ENCODE results near the gene KCNIP1. TPM values are rescaled to one million over a fixed set of nuclear protein-coding genes. Genes with fewer than 3 reads are reported as not detected.

KCNIP1 gene
- total RNA-seq, 1 experiment from 2014 or later, result not detected

DNA sequence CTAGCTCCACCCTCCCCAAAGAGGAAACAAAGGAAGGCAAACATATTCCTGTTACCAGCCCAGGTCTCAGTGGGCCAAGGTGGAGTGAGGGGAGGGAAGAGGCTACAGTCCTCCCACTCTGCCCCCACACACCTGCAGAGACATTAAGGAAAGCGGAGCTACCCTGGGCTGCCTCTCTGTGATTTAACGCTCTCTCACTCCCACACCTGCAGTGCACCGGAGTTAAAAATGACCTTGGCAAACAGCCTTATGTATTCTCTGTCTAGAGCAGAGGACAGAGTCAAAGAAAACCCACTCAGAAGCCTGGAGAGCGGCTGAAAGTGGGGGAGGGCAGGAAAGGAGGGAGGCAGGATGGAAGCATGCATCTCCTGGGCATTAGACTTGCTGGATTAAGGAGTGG is 32.7 kb downstream of the KCNIP1 start:
- Histone ChIP-seq H3K4me3 (ENCODE audit: low read depth in 2 of 2, low read length in 2 of 2) (no peak overlapping the region), H3K27me3 (ENCODE audit: control insufficient read depth, insufficient read depth, low read length) (no peaks in the 10 kb centered on the region; the same call in 1 of the 2 replicates), H3K27ac (ENCODE audit: low read length) (no peak overlapping the region), H3K9me3 (ENCODE audit: control insufficient read depth, insufficient read depth, low read depth, low read length) (no peaks in the 10 kb centered on the region), H3K4me1 (ENCODE audit: control insufficient read depth, insufficient read depth, low read length) (no peaks in the 10 kb centered on the region), H3K36me3 (ENCODE audit: control insufficient read depth, insufficient read depth, low read length) (no peaks in the 10 kb centered on the region)
- ATAC-seq (no peak), DNase-seq (ENCODE audit: low read depth, low spot score) (no peak)
- no peak for TF ChIP-seq POLR2AphosphoS5 (IDR thresholded peaks at IDR 0.05; ENCODE audit: low read depth, low read length)
- TF ChIP-seq, protein P1, sequence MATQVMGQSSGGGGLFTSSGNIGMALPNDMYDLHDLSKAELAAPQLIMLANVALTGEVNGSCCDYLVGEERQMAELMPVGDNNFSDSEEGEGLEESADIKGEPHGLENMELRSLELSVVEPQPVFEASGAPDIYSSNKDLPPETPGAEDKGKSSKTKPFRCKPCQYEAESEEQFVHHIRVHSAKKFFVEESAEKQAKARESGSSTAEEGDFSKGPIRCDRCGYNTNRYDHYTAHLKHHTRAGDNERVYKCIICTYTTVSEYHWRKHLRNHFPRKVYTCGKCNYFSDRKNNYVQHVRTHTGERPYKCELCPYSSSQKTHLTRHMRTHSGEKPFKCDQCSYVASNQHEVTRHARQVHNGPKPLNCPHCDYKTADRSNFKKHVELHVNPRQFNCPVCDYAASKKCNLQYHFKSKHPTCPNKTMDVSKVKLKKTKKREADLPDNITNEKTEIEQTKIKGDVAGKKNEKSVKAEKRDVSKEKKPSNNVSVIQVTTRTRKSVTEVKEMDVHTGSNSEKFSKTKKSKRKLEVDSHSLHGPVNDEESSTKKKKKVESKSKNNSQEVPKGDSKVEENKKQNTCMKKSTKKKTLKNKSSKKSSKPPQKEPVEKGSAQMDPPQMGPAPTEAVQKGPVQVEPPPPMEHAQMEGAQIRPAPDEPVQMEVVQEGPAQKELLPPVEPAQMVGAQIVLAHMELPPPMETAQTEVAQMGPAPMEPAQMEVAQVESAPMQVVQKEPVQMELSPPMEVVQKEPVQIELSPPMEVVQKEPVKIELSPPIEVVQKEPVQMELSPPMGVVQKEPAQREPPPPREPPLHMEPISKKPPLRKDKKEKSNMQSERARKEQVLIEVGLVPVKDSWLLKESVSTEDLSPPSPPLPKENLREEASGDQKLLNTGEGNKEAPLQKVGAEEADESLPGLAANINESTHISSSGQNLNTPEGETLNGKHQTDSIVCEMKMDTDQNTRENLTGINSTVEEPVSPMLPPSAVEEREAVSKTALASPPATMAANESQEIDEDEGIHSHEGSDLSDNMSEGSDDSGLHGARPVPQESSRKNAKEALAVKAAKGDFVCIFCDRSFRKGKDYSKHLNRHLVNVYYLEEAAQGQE (IDR thresholded peaks at IDR 0.05; ENCODE audit: insufficient read depth in 1 of 2, low read depth in 2 of 2, low read length in 1 of 2), result no peak
- no peak for TF ChIP-seq SIN3A (IDR thresholded peaks at IDR 0.05; ENCODE audit: borderline replicate concordance, insufficient read depth, low read depth, low read length)
- no peak for TF ChIP-seq CTCF (IDR thresholded peaks at IDR 0.05)
- no peak for TF ChIP-seq TCF7L2 (IDR thresholded peaks at IDR 0.05; ENCODE audit: low read depth, low read length)
- BruUV-seq (replicated peaks), result no TSS peak
- POLR2A ChIA-PET, result no interaction called here
- CTCF ChIA-PET, result no interaction called here
- in situ Hi-C loops (cut with HindIII; ENCODE audit: low pct_unique_long_range_greater_than_20kb, low sequenced_read_pairs), result no loop called here
- intact Hi-C loops (cut with micrococcal nuclease; ENCODE audit: unreplicated experiment), result no loop called here

DNA sequence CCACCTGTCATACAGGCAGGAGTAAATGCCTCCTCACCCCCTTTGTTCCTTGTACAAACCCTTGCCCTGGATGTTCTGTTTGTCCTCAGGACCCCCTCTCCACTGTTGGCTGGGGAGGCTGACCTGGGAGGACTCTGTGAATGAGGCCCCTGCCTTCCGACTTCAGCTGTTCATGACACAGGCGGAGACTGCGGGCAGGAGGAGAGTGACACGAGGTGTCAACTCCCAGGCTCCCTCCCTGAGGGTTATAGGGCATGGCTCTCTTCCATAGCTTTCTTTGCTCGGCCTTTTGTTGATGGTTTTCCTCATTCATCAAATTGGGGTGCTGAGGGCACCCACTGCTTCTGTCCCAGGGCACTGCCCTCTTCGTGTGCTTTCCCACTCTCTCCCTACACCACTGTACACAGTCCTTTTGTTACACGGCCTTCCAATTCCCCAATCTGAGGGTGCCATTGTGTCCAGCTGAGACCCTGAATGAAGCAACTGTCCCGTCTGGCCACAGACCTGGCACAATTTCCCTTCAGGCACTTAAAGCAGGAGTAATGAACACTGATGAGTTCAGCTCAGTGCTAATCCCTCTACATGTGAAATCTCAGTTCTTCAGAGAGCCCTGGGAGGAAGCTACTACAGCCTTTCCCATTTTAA is 33.8 kb downstream of the KCNIP1 start:
- no peaks in the 10 kb centered on the region; the same call in 1 of the 2 replicates for H3K27me3 ChIP-seq (ENCODE audit: control insufficient read depth, insufficient read depth, low read length)
- DNase-seq (ENCODE audit: low read depth, low spot score) (no peak), ATAC-seq (no peak)
- no TSS peak for BruUV-seq (replicated peaks)
- intact Hi-C loops (cut with micrococcal nuclease; ENCODE audit: unreplicated experiment) (no loop called here), in situ Hi-C loops (cut with HindIII; ENCODE audit: low pct_unique_long_range_greater_than_20kb, low sequenced_read_pairs) (no loop called here)
- CTCF ChIA-PET, result no interaction called here
- H3K4me3 ChIP-seq (ENCODE audit: low read depth in 2 of 2, low read length in 2 of 2), result no peak overlapping the region
- H3K4me1 ChIP-seq (ENCODE audit: control insufficient read depth, insufficient read depth, low read length), result no peaks in the 10 kb centered on the region
- TF ChIP-seq POLR2AphosphoS5 (IDR thresholded peaks at IDR 0.05; ENCODE audit: low read depth, low read length) (no peak), CTCF (IDR thresholded peaks at IDR 0.05) (no peak), TCF7L2 (IDR thresholded peaks at IDR 0.05; ENCODE audit: low read depth, low read length) (no peak), SIN3A (IDR thresholded peaks at IDR 0.05; ENCODE audit: borderline replicate concordance, insufficient read depth, low read depth, low read length) (no peak)
- TF ChIP-seq, protein P1 (IDR thresholded peaks at IDR 0.05; ENCODE audit: insufficient read depth in 1 of 2, low read depth in 2 of 2, low read length in 1 of 2), result no peak
- no peaks in the 10 kb centered on the region for H3K36me3 ChIP-seq (ENCODE audit: control insufficient read depth, insufficient read depth, low read length)
- no peaks in the 10 kb centered on the region for H3K9me3 ChIP-seq (ENCODE audit: control insufficient read depth, insufficient read depth, low read depth, low read length)
- POLR2A ChIA-PET, result no interaction called here
- H3K27ac ChIP-seq (ENCODE audit: low read length), result no peak overlapping the region

Measured in Panc1 (cell line).